Measurements from ENCODE around the gene TFDP1. TPM values are rescaled to one million over a fixed set of nuclear protein-coding genes. Genes with fewer than 3 reads are reported as not detected.
A peak's percentile ranks its signal among the peaks of the same experiment; 100 is the strongest.

The TFDP1 gene
- total RNA-seq, 6 experiments from 2014 or later, result 21.7 to 26.9 (median 25.1) TPM

DNA sequence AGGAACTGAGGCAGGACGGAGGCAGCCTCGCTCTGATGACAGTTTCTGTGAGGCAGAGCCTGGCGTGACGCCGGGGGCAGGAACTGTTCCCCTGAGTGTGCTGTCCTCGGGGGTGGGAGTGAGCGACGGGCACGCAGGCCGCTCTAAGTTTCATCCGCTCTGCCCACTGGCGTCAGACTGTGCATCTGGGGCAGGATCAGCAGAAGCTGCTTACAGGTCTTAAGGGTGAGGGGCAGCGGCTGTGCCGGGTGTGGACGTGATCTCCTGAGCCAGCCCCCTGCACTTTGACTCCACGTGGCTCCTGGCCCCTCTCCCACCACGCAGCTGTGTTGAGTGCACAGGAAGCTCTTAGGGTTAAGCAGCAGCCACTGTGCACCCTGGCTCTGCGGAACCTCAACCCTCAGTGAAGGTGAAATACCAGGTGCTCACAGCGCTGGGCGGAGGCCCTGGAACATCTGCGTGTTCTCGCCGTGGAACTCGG lies 84.0 kb downstream of the TFDP1 start:
- Histone ChIP-seq H3K27ac (no peak overlapping the region), H3K4me1 (no peaks in the 10 kb centered on the region), H3K27me3 (no peaks in the 10 kb centered on the region), H3K9me3 (no peaks in the 10 kb centered on the region), H3K4me3 (no peak overlapping the region), H3K36me3 (no peaks in the 10 kb centered on the region)
- intact Hi-C loops (cut with DNase I), result no loop called here
- ATAC-seq (no peak), DNase-seq (peak in 2 of 3 donors; percentile 32 to 46)
- TF ChIP-seq CTCF (IDR thresholded peaks at IDR 0.05) (no peak), POLR2A (IDR thresholded peaks at IDR 0.05) (no peak)
- WGBS (ENCODE audit: insufficient coverage, low coverage, low lambda C conversion rate, missing lambda C conversion rate), result 48% methylated on average over 7 of the region's 24 CpGs

- WGBS (ENCODE audit: insufficient coverage, low coverage, low lambda C conversion rate, missing lambda C conversion rate), result 71% methylated on average over 7 of the region's 13 CpGs
- H3K36me3 ChIP-seq, result no peaks in the 10 kb centered on the region
- no peaks in the 10 kb centered on the region for H3K4me1 ChIP-seq
- intact Hi-C loops (cut with DNase I), result no loop called here
- H3K9me3 ChIP-seq, result no peaks in the 10 kb centered on the region
- peak in 2 of 3 donors; percentile 23 to 25 for DNase-seq
- no peaks in the 10 kb centered on the region for H3K27me3 ChIP-seq
- H3K27ac ChIP-seq, result no peak overlapping the region
- ATAC-seq, result no peak
- no peak overlapping the region for H3K4me3 ChIP-seq
- TF ChIP-seq POLR2A (IDR thresholded peaks at IDR 0.05) (no peak), CTCF (IDR thresholded peaks at IDR 0.05) (no peak)
Observed at GRCh38 chr13:113669231-113669754, 84.7 kb downstream of the TFDP1 start.

DNA sequence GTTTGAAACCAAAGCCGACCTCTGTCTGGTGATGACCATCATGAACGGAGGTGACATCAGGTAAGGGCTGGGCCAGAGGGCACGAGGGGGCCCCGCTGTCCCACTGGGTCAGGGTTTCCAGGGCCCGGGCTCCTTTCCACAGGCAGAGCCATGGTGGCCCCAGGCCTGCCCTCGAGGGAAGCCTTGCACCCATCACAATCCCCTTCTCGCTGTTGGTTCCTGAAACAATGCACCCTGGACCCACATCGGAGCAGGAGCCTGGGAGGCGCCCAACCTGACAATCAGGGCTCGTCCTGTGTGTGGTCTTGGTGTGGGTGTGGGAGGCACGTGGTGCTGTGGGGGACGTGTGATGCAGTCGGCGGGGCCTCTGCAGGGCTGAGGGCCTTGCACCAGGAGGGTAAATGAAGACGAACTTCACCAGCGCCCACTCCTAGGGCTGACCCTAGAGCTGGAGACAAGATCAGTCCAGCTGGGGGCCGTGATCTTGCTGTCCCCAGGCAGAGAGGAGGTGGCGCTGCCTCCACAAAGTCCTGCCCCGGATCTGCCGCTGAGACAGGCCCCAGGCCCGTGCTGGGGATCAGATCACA lies 85.3 kb downstream of the TFDP1 start:
- no peaks in the 10 kb centered on the region for H3K4me1 ChIP-seq
- DNase-seq, result peak in 2 of 3 donors; percentile 29 to 41
- no peak for TF ChIP-seq POLR2A (IDR thresholded peaks at IDR 0.05)
- TF ChIP-seq CTCF (IDR thresholded peaks at IDR 0.05), result no peak
- intact Hi-C loops (cut with DNase I), result no loop called here
- ATAC-seq, result no peak
- no peaks in the 10 kb centered on the region for H3K27me3 ChIP-seq
- 67% methylated on average over 3 of the region's 21 CpGs for WGBS (ENCODE audit: insufficient coverage, low coverage, low lambda C conversion rate, missing lambda C conversion rate)
- H3K27ac ChIP-seq, result no peak overlapping the region
- no peaks in the 10 kb centered on the region for H3K36me3 ChIP-seq
- no peaks in the 10 kb centered on the region for H3K9me3 ChIP-seq
- H3K4me3 ChIP-seq, result no peak overlapping the region

DNA sequence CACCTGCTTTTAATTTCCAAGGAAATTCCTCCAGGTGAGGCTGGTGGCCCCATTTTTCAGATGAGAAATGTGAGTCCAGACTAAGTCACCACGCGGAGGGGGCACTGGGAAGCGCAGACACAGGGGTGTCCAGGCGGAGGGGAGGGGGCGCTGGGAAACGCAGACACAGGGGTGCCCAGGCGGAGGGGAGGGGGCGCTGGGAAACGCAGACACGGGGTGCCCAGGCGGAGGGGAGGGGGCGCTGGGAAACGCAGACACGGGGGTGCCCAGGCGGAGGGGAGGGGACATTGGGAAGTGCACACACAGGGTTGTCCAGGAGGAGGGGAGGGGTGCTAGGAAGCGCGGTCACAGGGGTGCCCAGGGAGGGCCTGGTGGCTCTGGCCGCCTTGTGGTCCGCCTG lies 86.0 kb downstream of the TFDP1 start:
- Histone ChIP-seq H3K36me3 (no peaks in the 10 kb centered on the region), H3K4me3 (no peak overlapping the region), H3K27ac (no peak overlapping the region), H3K9me3 (no peaks in the 10 kb centered on the region), H3K4me1 (no peaks in the 10 kb centered on the region), H3K27me3 (no peaks in the 10 kb centered on the region)
- intact Hi-C loops (cut with DNase I), result no loop called here
- DNase-seq (peak in 2 of 3 donors; percentile 19 to 27), ATAC-seq (peak in 1 of 4 donors; percentile 23)
- TF ChIP-seq POLR2A (IDR thresholded peaks at IDR 0.05) (no peak), CTCF (IDR thresholded peaks at IDR 0.05) (no peak)
- 71% methylated on average over 11 of the region's 19 CpGs for WGBS (ENCODE audit: insufficient coverage, low coverage, low lambda C conversion rate, missing lambda C conversion rate)

Measured in right lobe of liver (tissue), 6 donors.